Stimulated activated CD8-positive, alpha-beta memory T cell treated with anti-CD3 and anti-CD28 coated beads, Interleukin-7, amount 100 ng/mL, for 1 hour (primary cell): ENCODE measurements around the gene WNK2.
"Not testable (repeated sequence)": the region's sequence is repeated elsewhere in the genome, so short reads cannot be mapped to it uniquely, and the experiment has no call there.

Experiments
- DNase-seq, 2 donors: peaks; one replicate each; pipeline ENCODE4 v3.0.0-alpha.2; 2020; ENCODE audit warnings: low read depth in 2 of 2

Gene WNK2

GRCh38 chr9:93306579-93307091 is 122.7 kb downstream of the WNK2 start:
- DNase-seq: no peak

- DNase-seq: no peak
Observed at GRCh38 chr9:93307468-93308157, 123.7 kb downstream of the WNK2 start.

DNA sequence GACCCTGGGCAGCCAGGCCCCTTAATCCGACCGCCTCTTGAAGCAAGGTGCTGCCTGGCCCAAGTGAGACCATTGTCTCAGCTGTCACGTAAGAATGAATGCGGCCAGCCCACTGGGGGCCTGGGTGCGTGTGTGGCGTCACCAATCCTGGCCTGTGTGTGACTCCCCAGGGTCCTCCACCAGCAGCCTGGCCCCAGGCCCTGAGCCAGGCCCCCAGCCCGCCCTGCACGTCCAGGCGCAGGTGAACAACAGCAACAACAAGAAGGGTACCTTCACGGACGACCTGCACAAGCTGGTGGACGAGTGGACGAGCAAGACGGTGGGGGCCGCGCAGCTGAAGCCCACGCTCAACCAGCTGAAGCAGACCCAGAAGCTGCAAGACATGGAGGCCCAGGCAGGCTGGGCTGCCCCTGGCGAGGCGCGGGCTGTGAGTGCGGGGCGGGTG is 124.2 kb downstream of the WNK2 start:
- DNase-seq: no peak

GRCh38 chr9:93308676-93309075 is 124.7 kb downstream of the WNK2 start:
- no peak for DNase-seq

GRCh38 chr9:93309889-93310425 is 126.0 kb downstream of the WNK2 start:
- DNase-seq: no peak

GRCh38 chr9:93315118-93315517 is 131.2 kb downstream of the WNK2 start:
- DNase-seq: no peak

GRCh38 chr9:93315960-93316359 is 132.0 kb downstream of the WNK2 start:
- no peak for DNase-seq

- no peak for DNase-seq
Observed at GRCh38 chr9:93316726-93317494, 133.0 kb downstream of the WNK2 start.

GRCh38 chr9:93317495-93318094 is 133.7 kb downstream of the WNK2 start:
- DNase-seq: no peak

DNA sequence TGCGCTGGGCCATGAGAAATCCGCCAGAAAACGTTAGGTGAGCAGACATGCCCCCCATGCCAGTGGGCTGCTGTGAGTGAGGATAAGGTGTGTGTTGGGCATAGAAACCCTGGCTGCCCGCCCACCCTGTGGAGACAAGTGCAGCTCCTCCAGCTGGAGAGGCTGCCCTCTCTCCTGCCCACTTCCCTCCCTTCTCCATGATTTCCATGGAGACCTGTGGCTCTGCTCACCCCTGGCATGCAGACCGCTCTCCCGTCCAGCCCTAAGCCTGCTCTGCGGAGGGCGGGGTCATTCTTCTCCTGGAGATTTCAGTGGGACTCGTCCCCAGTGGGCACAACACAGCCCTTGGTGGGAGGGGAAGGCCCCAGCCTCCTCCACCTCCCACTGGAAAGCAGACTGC is 134.5 kb downstream of the WNK2 start:
- no peak for DNase-seq

DNA sequence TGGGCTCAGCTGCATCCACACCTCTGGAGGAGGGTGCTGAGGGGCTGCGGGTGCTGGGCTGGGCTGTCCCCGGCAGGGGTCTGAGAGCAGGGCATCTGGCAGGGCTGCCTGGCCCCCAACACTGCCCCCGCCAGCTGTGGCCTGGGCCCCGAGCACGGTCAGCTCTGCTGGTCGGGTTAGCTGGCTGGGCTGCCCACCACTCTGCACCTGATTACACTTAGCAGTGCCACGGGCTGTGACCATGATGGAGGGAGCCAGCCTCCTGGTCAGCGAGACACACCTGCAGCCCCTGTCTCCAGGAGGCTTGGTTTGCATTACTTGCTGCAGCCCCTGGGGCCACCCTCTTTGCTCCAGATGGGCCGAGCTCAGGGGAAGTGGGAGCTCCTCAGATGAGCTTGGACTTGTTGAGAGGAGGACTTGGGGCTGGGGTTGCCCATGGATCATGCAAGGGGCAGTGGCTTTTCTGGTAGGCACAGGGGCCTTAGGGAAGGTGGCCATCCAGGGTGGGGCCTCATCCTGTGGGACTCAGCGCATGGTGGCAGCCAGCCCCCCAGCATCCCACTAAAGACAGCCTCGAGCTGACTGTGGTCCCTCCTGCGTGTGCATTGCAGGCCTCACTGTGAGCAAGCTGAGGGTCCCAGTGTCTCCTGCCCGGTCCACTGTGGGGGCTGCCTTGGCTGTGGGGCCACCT is 135.5 kb downstream of the WNK2 start:
- DNase-seq: no peak

DNA sequence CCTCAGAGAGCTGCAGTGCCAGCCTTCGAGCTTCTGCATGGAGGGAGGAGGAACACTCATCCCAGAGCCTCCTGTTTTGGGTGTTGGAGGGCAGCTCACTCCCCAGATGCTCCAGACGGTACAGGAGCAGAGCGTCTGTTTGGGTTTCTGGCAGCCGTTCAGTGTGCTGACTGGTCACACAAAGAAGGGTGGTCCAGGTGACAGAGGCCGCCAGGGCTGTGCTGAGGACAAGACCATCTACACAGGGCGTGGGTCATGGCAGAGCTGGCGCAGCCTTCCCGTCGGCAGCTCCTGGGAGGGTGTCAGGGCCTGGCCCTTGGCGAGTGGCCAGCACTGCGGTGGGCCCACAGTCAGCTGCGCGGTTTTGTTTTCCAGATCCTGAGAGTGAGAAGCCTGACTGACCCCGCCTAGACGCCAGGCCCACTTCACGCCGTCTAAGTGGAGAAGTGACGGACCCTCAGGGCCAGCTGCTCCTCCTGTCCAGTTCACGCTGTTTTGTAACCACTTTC is 136.1 kb downstream of the WNK2 start:
- DNase-seq: no peak

- no peak for DNase-seq
Observed at GRCh38 chr9:93320591-93321219, 136.8 kb downstream of the WNK2 start.

DNA sequence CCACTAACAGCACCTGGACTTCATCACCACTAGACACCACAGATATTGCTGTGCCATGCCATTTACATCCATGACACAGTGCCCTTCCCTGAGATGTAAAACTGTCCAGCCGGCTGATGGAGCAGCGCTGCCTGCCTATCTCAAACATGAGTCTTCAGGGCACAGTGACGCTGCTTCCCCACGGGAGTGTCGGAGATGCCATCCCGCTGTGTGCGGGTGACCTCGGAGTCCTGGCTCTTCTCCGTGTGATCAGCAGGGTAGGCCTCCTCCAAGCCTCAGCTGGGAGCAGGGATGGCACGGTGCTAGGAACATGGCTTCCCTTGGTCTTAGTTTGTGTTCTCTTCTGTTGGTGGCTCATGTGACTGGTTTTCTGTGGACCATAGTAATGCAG is 137.3 kb downstream of the WNK2 start:
- no peak for DNase-seq

DNA sequence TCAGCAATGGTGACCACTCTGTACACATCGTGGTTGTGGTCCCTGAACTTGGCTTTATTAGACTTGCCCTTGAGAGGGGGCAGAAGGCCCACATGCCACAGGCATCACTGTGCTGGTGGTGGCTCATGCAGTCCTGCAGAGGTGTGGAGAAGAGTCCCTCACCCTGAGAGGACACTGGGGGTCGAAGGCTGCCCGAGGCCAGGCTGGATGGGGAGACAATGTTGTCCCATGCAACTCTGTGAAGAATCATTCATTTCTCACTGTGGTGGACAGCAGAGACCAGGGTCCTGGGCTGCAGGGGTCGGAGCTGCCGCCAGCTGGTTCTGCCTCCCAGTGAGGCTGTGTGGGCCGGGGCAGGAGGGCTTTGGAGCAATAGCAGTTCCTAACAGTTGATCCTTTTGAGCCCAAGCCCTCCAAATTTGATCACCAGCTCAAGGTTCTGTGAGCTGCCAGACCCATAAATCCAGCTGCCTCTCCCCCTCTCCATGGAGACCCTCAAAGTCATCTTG is 139.6 kb downstream of the WNK2 start:
- DNase-seq: not testable (repeated sequence)

DNA sequence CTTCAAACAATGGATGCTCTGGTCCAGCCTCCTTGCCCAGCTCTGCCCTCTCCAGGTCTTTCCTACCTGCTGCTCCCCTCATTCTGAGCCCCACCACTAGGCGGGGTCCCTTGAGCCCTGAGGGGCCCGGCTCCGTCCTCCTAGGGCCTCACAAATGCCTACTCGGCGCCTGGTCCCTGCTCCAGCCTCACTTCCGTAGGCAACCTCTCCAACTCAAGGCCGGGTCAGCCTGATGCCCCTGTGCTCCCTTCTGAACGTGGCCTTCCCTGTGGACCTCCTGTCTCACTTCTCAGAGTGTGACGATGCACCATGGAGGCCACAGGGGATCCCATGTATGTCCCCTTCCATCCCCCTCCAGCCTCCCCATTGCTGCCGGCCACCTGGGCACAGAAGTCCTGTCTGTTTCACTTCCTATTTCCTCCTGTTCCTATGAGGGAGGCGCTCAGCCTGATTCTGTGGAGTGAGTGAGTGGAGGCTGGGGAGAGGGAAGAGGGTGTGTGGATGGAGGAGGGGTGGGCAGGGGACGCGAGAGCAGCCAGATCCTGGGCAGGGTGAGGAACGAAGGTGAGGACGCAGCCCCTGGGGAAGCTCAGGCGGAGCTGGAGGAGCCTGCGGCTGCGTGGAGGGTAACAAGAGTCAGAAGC is 140.4 kb downstream of the WNK2 start:
- no peak for DNase-seq

DNA sequence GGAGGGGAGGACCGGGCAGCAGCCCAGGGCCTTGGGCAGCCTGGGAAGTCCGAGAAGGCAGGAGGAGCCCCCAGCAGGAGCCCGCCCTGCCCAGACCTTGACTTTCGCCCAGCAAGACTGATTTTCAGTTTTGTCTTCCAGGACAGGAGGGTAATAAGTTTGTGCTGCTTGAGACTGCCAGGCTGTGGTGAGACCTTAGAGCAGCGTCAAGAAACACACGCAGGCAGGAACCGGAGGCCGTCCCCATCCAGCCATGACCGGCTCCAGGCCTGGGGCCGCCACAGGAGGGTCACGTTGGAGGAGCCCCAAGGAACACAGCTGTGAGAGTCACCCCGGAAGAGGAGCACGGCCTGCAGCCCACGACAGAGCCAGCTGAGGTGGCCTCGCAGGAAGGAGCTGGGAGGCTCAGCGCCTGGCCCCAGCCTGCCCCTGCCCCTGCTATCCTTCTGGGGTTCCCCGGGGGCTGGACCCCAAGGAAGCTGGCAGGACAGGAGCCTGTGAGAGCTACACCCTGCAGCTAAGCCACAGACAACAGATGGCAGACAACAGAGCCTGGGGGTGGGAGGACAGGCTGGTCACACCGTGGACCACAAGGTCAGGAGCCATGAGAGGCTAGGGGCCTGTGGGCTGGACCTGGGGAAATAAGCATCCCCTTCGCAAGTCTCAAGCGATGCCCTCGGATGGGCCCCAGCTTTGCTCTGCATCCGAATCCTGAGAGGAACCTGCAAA is 141.5 kb downstream of the WNK2 start:
- DNase-seq: no peak

GRCh38 chr9:93326056-93326455 is 142.1 kb downstream of the WNK2 start:
- no peak for DNase-seq

DNA sequence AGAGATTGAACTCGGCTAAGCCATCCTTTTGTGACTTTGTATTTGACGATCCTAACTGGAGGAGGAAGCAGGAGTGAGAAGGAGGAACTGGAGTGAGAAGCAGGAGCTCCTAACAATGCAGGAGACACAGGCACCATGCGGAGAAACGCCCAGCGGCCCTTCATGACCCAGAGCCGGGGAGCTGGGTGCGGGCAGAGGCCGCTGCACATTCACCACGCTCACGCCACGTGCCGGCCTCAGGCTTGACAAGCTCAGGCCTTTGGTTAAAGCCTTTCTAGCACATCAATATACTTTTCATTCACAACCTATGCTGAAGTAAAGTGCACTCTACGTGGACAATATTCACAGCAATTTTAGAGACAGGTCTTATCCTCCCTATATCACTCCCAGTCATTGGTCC is 142.7 kb downstream of the WNK2 start:
- DNase-seq: no peak
